Measurements from ENCODE around the gene PTPN2. TPM values are rescaled to one million over a fixed set of nuclear protein-coding genes. Genes with fewer than 3 reads are reported as not detected.
"Not testable (repeated sequence)": the region's sequence is repeated elsewhere in the genome, so short reads cannot be mapped to it uniquely, and the experiment has no call there.

PTPN2 gene
- total RNA-seq, 2 donors from 2014 or later, result 47.3 to 48.5 TPM

DNA sequence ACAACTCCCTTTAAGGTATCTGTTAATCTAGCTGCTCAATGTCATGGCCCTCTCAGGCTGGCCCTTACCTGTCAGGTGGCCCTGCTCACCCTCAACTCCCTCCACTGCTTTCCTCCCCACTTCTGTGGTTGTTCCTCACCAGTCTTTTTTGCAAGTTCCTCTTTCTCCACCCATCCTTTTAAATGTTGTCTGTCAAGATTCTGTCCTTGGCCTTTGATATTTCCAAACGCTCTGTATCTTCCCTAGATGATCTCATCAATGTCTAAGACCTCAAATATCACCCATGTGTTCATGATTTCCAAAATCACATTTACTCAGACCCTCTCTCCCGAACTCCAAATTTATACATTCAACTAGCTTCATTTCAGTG is 3.5 kb downstream of the PTPN2 start:
- Histone ChIP-seq H3K27ac (ENCODE audit: low read depth, low read length) (no peak overlapping the region), H3K4me1 (ENCODE audit: control insufficient read depth, insufficient read depth, low read length) (peaks cover 18% of the 10 kb centered on the region), H3K9ac (ENCODE audit: extremely low read depth, low read length, poor library complexity, severe bottlenecking) (no peak overlapping the region), H3K36me3 (ENCODE audit: control insufficient read depth, insufficient read depth, low read length) (no peaks in the 10 kb centered on the region), H3K27me3 (ENCODE audit: control insufficient read depth, insufficient read depth, low read length, poor library complexity, severe bottlenecking) (no peaks in the 10 kb centered on the region), H3K4me3 (ENCODE audit: low read length) (peak overlapping the region; percentile 48), H3K9me3 (ENCODE audit: control insufficient read depth, low read length) (no peaks in the 10 kb centered on the region)
- H3K27me3 Mint-ChIP-seq (ENCODE audit: insufficient read depth), result no peaks in the 10 kb centered on the region
- H3K4me3 Mint-ChIP-seq, result no peak overlapping the region
- no peaks in the 10 kb centered on the region for H3K9me3 Mint-ChIP-seq
- TF ChIP-seq, protein P1, sequence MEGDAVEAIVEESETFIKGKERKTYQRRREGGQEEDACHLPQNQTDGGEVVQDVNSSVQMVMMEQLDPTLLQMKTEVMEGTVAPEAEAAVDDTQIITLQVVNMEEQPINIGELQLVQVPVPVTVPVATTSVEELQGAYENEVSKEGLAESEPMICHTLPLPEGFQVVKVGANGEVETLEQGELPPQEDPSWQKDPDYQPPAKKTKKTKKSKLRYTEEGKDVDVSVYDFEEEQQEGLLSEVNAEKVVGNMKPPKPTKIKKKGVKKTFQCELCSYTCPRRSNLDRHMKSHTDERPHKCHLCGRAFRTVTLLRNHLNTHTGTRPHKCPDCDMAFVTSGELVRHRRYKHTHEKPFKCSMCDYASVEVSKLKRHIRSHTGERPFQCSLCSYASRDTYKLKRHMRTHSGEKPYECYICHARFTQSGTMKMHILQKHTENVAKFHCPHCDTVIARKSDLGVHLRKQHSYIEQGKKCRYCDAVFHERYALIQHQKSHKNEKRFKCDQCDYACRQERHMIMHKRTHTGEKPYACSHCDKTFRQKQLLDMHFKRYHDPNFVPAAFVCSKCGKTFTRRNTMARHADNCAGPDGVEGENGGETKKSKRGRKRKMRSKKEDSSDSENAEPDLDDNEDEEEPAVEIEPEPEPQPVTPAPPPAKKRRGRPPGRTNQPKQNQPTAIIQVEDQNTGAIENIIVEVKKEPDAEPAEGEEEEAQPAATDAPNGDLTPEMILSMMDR (conservative IDR thresholded peaks at IDR 0.05), result no peak
- H3K36me3 Mint-ChIP-seq (ENCODE audit: low read depth), result peaks cover 3% of the 10 kb centered on the region
- H3K27ac Mint-ChIP-seq, result no peak overlapping the region
- WGBS, 2 experiments (ENCODE audit: insufficient coverage in 1 of 2, insufficient read length in 1 of 2), result 85 to 100% methylated on average over 2 of the region's 2 CpGs
- H3K4me1 Mint-ChIP-seq, result peaks cover 57% of the 10 kb centered on the region
- no peak for DNase-seq

DNA sequence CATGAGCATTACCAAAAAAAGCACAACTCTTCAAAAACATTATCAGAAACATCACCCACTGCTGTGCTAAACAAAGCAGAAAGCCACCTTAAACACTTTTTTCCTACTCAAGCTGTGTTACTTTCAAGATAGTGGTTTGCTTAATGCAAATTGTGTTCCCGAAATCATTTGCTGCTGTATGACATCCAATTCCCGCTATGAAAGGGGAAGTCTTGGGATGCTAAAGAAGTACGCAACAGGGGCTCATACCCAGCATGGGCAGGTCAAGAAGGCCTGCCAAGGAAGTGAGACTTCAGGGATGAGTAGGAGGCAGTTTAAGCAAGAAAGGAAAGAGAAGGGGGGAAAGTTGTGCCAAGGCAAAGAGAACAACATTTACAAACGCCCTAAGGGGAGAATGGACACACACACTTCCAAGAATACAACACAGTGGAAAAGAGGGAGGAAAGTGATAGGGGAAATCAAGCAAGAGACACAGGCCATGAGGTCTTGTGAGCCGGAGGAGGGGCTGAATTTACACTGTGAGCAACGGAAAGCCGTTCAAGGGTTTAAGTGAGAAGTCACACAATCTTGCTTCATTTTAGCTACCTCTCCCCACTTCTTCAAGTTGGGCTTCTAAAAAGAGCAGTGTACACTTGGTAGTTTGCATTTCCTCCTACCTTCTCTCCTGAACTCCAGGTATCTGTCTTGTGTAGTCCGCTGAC is 4.0 kb downstream of the PTPN2 start:
- WGBS, 2 experiments (ENCODE audit: insufficient coverage in 1 of 2, insufficient read length in 1 of 2), result 46 to 66% methylated on average over 7 to 8 of the region's 8 CpGs
- Mint-ChIP-seq H3K36me3 (ENCODE audit: low read depth) (peaks cover 4% of the 10 kb centered on the region), H3K27ac (peak overlapping the region; percentile 6), H3K4me1 (peaks cover 53% of the 10 kb centered on the region), H3K4me3 (peak overlapping the region; percentile 11), H3K27me3 (ENCODE audit: insufficient read depth) (no peaks in the 10 kb centered on the region), H3K9me3 (no peaks in the 10 kb centered on the region)
- TF ChIP-seq, protein P1 (conservative IDR thresholded peaks at IDR 0.05), result no peak
- peak overlapping the region; percentile 48 for H3K4me3 ChIP-seq (ENCODE audit: low read length)
- DNase-seq, result peak; percentile 60
- H3K9me3 ChIP-seq (ENCODE audit: control insufficient read depth, low read length), result no peaks in the 10 kb centered on the region
- no peaks in the 10 kb centered on the region for H3K36me3 ChIP-seq (ENCODE audit: control insufficient read depth, insufficient read depth, low read length)
- H3K27me3 ChIP-seq (ENCODE audit: control insufficient read depth, insufficient read depth, low read length, poor library complexity, severe bottlenecking), result no peaks in the 10 kb centered on the region
- no peak overlapping the region for H3K9ac ChIP-seq (ENCODE audit: extremely low read depth, low read length, poor library complexity, severe bottlenecking)
- no peak overlapping the region for H3K27ac ChIP-seq (ENCODE audit: low read depth, low read length)
- H3K4me1 ChIP-seq (ENCODE audit: control insufficient read depth, insufficient read depth, low read length), result peaks cover 18% of the 10 kb centered on the region

DNA sequence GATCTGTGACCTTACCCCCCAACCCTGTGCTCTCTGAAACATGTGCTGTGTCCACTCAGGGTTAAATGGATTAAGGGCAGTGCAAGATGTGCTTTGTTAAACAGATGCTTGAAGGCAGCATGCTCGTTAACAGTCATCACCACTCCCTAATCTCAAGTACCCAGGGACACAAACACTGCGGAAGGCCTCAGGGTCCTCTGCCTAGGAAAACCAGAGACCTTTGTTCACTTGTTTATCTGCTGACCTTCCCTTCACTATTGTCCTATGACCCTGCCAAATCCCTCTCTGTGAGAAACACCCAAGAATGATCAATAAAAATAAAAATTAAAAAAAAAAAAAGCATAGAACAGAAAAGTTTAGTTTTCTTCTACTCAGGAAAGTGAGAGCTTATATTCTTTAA is 9.0 kb downstream of the PTPN2 start:
- H3K4me1 ChIP-seq (ENCODE audit: control insufficient read depth, insufficient read depth, low read length); H3K9me3 ChIP-seq (ENCODE audit: control insufficient read depth, low read length); H3K36me3 ChIP-seq (ENCODE audit: control insufficient read depth, insufficient read depth, low read length); H3K27me3 ChIP-seq (ENCODE audit: control insufficient read depth, insufficient read depth, low read length, poor library complexity, severe bottlenecking); DNase-seq; H3K9ac ChIP-seq (ENCODE audit: extremely low read depth, low read length, poor library complexity, severe bottlenecking); H3K27ac Mint-ChIP-seq; H3K4me3 Mint-ChIP-seq; H3K27me3 Mint-ChIP-seq (ENCODE audit: insufficient read depth); H3K27ac ChIP-seq (ENCODE audit: low read depth, low read length): not testable (repeated sequence)
- WGBS, 2 experiments (ENCODE audit: insufficient coverage in 1 of 2, insufficient read length in 1 of 2), result 35% methylated on average over 2 of the region's 2 CpGs; no CpG with 5 or more reads in 1 of the 2 experiments
- H3K9me3 Mint-ChIP-seq, result peaks cover 18% of the 10 kb centered on the region
- peaks cover 29% of the 10 kb centered on the region for H3K4me1 Mint-ChIP-seq
- peak overlapping the region; percentile 5 for H3K4me3 ChIP-seq (ENCODE audit: low read length)
- peaks cover 20% of the 10 kb centered on the region for H3K36me3 Mint-ChIP-seq (ENCODE audit: low read depth)

DNA sequence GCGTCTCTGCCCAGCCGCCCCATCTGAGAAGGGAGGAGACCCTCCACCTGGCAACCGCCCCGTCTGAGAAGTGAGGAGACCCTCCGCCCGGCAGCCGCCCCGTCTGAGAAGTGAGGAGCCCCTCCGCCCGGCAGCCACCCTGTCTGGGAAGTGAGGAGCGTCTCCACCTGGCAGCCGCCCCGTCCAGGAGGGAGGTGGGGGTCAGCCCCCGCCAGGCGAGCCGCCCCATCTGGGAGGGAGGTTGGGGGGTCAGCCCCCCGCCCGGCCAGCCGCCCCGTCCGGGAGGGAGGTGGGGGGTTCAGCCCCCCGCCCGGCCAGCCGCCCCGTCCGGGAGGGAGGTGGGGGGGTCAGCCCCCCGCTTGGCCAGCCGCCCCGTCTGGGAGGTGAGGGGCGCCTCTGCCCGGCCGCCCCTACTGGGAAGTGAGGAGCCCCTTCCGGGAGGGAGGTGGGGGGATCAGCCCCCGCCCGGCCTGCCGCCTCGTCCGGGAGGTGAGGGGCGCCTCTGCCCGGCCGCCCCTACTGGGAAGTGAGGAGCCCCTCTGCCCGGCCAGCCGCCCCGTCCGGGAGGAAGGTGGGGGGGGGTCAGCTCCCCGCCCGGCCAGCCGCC is 10.0 kb downstream of the PTPN2 start:
- H3K4me1 Mint-ChIP-seq, result peaks cover 20% of the 10 kb centered on the region
- 99% methylated on average over 18 of the region's 48 CpGs; no CpG with 5 or more reads in 1 of the 2 experiments for WGBS, 2 experiments (ENCODE audit: insufficient coverage in 1 of 2, insufficient read length in 1 of 2)
- peaks cover 18% of the 10 kb centered on the region for H3K9me3 Mint-ChIP-seq
- not testable (repeated sequence) for DNase-seq; H3K9ac ChIP-seq (ENCODE audit: extremely low read depth, low read length, poor library complexity, severe bottlenecking); H3K27ac Mint-ChIP-seq; H3K4me3 Mint-ChIP-seq; H3K27me3 ChIP-seq (ENCODE audit: control insufficient read depth, insufficient read depth, low read length, poor library complexity, severe bottlenecking); H3K9me3 ChIP-seq (ENCODE audit: control insufficient read depth, low read length); H3K4me1 ChIP-seq (ENCODE audit: control insufficient read depth, insufficient read depth, low read length); H3K36me3 ChIP-seq (ENCODE audit: control insufficient read depth, insufficient read depth, low read length); H3K4me3 ChIP-seq (ENCODE audit: low read length); H3K27me3 Mint-ChIP-seq (ENCODE audit: insufficient read depth); H3K27ac ChIP-seq (ENCODE audit: low read depth, low read length)
- H3K36me3 Mint-ChIP-seq (ENCODE audit: low read depth), result peaks cover 20% of the 10 kb centered on the region
